Lung (tissue), 12 donors: ENCODE data around the gene GJD3. TPM values are rescaled to one million over a fixed set of nuclear protein-coding genes. Genes with fewer than 3 reads are reported as not detected.

Experiments
- ATAC-seq: fragments of 200-7000 bp; cut with Tn5 transposase; one replicate; pipeline ENCODE4 v1.9.1; 2020; ENCODE audit warnings: moderate number of reproducible peaks; ENCODE audit not compliant: insufficient read depth, low FRiP score
- DNase-seq, 3 donors: peaks; one replicate each; pipeline ENCODE4 v3.0.0-alpha.2; 2013 to 2017
- H3K27ac ChIP-seq, 2 donors: one replicate each; pipeline ENCODE4 v1.5.1; 2013; ENCODE audit warnings: mild to moderate bottlenecking in 2 of 2, moderate library complexity in 2 of 2, control low read depth in 1 of 2, inconsistent platforms in 1 of 2, low read depth in 1 of 2, low read length in 1 of 2
- H3K27me3 ChIP-seq, 3 donors: one replicate each; pipeline ENCODE4 v1.5.1; 2013; ENCODE audit warnings: low read length in 2 of 3; ENCODE audit not compliant: control insufficient read depth in 3 of 3, insufficient read depth in 3 of 3
- H3K36me3 ChIP-seq, 4 donors: one replicate each; pipeline ENCODE4 v1.5.1; 2013; ENCODE audit warnings: low read length in 4 of 4, mild to moderate bottlenecking in 1 of 4, moderate library complexity in 1 of 4; ENCODE audit not compliant: control insufficient read depth in 4 of 4, insufficient read depth in 4 of 4
- H3K4me1 ChIP-seq, 5 donors: one replicate each; pipeline ENCODE4 v1.5.1; 2013; ENCODE audit warnings: low read length in 5 of 5, mild to moderate bottlenecking in 2 of 5, moderate library complexity in 1 of 5; ENCODE audit not compliant: control insufficient read depth in 5 of 5, insufficient read depth in 5 of 5
- H3K4me3 ChIP-seq: one replicate; pipeline ENCODE4 v1.5.1; 2013; ENCODE audit warnings: mild to moderate bottlenecking, control low read depth, moderate library complexity
- H3K9ac ChIP-seq, 2 donors: one replicate each; pipeline ENCODE4 v1.5.1; 2013; ENCODE audit warnings: low read length in 2 of 2, control low read depth in 1 of 2; ENCODE audit not compliant: insufficient read depth in 1 of 2
- H3K9me3 ChIP-seq, 4 donors: one replicate each; pipeline ENCODE4 v1.5.1; 2013; ENCODE audit warnings: low read length in 3 of 4, mild to moderate bottlenecking in 1 of 4, moderate library complexity in 1 of 4; ENCODE audit not compliant: control insufficient read depth in 4 of 4, insufficient read depth in 3 of 4
- WGBS, 2 donors: extraction: QIAGEN DNeasy Blood & Tissue Kit; methylation state at CpG; one replicate each; pipeline ENCODE4 v1.1.7; 2013; 5-methylcytosine and 5-hydroxymethylcytosine counted together
- polyA plus RNA-seq, 2 donors: library from polyadenylated mRNA; stranded (reverse); fragments of 200-250 nt; gene quantifications; one replicate each; pipeline ENCODE4 v1.2.1, GENCODE V29; 2013
- total RNA-seq, 2 donors: library from RNA; depleted of rRNA in 1 of 2; stranded (reverse); fragments of >200 nt in 1 of 2; gene quantifications; one replicate each; pipeline ENCODE4 v1.2.1, GENCODE V29; 2014 to 2021
- TF ChIP-seq, protein P1 (sequence below): IDR thresholded peaks from 2 replicates; pipeline ENCODE4 v1.5.1; 2012; ENCODE audit warnings: mild to moderate bottlenecking; ENCODE audit errors: control extremely low read depth, extremely low read depth
- donor health status: control.
- donor health status: control.
- donor health status: Bipolar disorder and iron deficiency.
- donor health status: healthy.
- donor health status: DM: yes; HTN: yes; CAD: no.

GJD3 gene
- total and polyA plus RNA-seq, 4 donors = 0.53 to 3.6 (median 1.4) TPM; not detected in 1

DNA sequence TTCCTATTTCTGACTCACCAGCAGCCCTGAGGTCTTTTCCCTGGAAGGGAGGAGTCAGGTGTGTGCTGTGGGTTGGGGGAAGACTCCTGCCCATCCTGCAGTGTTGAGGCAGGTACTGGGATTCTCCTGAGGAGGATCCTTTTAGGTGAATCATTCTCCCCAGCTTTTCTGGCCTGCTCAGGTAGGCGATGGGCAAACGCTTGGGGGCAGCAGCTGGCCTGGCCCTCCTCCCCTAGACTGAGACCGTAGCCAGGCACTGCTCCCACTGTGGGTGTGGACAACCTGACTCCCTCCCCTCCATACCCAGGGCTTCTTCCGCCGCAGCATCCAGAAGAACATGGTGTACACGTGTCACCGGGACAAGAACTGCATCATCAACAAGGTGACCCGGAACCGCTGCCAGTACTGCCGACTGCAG, 15.1 kb downstream of the GJD3 start:
- Histone ChIP-seq H3K4me3 (no peak overlapping the region), H3K27ac (peak overlapping the region in 1 of 2 donors; percentile 71), H3K36me3 (peaks cover 0 to 52% (median 27%) of the 10 kb centered on the region in 4 donors), H3K27me3 (no peaks in the 10 kb centered on the region), H3K4me1 (peaks cover 35 to 72% (median 51%) of the 10 kb centered on the region in 5 donors), H3K9me3 (no peaks in the 10 kb centered on the region), H3K9ac (no peak overlapping the region)
- TF ChIP-seq, protein P1, sequence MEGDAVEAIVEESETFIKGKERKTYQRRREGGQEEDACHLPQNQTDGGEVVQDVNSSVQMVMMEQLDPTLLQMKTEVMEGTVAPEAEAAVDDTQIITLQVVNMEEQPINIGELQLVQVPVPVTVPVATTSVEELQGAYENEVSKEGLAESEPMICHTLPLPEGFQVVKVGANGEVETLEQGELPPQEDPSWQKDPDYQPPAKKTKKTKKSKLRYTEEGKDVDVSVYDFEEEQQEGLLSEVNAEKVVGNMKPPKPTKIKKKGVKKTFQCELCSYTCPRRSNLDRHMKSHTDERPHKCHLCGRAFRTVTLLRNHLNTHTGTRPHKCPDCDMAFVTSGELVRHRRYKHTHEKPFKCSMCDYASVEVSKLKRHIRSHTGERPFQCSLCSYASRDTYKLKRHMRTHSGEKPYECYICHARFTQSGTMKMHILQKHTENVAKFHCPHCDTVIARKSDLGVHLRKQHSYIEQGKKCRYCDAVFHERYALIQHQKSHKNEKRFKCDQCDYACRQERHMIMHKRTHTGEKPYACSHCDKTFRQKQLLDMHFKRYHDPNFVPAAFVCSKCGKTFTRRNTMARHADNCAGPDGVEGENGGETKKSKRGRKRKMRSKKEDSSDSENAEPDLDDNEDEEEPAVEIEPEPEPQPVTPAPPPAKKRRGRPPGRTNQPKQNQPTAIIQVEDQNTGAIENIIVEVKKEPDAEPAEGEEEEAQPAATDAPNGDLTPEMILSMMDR = no peak
- no peak for ATAC-seq
- 40 to 69% methylated on average over 10 of the region's 10 CpGs for WGBS, 2 donors
- DNase-seq = no peak

DNA sequence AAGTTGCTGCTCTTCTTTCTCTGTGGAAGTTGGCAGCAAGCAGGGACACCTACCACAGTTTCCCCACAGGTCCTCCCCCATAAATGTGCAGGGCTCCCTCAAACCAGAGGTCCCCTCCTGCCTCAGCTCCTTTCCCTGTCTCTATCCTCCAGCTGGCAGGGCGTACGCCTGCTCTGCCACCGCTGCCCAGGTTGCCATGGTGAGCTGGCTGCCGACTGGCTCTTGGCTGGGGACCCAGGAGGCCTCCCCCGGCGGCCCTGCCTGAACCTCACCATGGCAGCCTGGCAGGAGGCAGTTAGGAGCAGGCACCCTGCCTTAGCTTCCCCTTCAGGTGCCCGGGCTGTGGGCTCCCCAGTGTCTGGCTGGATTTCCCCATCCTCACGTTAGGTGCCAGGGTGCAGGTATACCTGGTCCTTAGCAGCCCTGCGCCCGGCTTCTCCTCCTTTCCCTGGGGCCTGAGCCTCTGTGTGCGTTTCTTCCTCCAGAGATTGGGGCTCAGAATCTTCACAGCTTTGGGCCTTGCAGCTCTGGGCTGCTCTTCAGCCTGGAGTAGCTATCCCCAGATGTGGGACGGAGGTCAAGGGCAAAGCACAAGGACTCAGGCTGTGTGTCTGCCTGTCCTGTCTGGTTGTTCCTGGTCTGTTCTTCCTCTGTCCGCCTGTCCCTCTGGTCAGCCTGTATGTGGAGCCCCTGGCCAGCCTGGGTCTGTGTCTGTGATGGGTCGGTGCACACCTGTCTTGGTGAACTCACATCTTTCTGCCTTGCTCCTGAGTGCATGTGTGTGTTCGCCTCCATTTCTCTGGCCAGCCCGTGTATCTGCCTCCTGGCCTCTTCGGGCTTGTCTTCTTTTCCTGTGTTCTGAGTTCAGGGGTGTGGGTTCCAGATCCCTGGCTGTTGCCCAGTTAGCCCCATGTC, 15.7 kb downstream of the GJD3 start:
- Histone ChIP-seq H3K4me1 (peaks cover 38 to 78% (median 54%) of the 10 kb centered on the region in 5 donors), H3K4me3 (no peak overlapping the region), H3K9me3 (no peaks in the 10 kb centered on the region), H3K36me3 (peaks cover 0 to 46% (median 26%) of the 10 kb centered on the region in 4 donors), H3K27me3 (no peaks in the 10 kb centered on the region), H3K27ac (peak overlapping the region in 1 of 2 donors; percentile 71), H3K9ac (peak overlapping the region in 1 of 2 donors; percentile 52)
- TF ChIP-seq, protein P1 = no peak
- DNase-seq (peak in 1 of 3 donors; percentile 15), ATAC-seq (no peak)
- 49 to 61% methylated on average over 17 of the region's 17 CpGs for WGBS, 2 donors

DNA sequence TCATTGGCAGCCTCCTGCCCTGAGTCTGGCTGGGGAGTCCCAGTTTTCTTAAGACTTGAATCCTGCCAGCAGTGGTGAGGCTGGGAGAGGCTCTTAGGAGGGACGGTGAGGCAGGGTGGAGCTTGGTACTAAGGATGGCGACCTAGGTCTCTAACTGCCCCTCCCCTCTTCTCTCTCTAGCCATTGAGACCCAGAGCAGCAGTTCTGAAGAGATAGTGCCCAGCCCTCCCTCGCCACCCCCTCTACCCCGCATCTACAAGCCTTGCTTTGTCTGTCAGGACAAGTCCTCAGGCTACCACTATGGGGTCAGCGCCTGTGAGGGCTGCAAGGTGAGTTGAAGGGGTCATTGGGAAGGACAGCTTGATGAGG, 16.4 kb downstream of the GJD3 start:
- DNase-seq (no peak), ATAC-seq (no peak)

More for the DNA sequence above, 16.4 kb downstream of the GJD3 start:
- Histone ChIP-seq H3K4me3 (no peak overlapping the region), H3K27me3 (no peaks in the 10 kb centered on the region), H3K9ac (peak overlapping the region in 1 of 2 donors; percentile 52), H3K9me3 (no peaks in the 10 kb centered on the region), H3K36me3 (peaks cover 0 to 44% (median 26%) of the 10 kb centered on the region in 4 donors), H3K4me1 (peaks cover 38 to 85% (median 54%) of the 10 kb centered on the region in 5 donors), H3K27ac (peak overlapping the region; percentile 6 to 71)
- WGBS, 2 donors = 48 to 81% methylated on average over 5 of the region's 5 CpGs
- TF ChIP-seq, protein P1 = no peak
